AG10803 (cell line): ENCODE data around the gene PCGF5.

Experiments used
- DNase-seq: peaks from one replicate; pipeline ENCODE4 v3.0.0; 2010; ENCODE audit warnings: low read depth
- H3K4me3 ChIP-seq: 2 replicates; pipeline ENCODE4 v1.5.1; 2011; ENCODE audit warnings: mild to moderate bottlenecking, low read length, control low read depth
- TF ChIP-seq, protein P1 (sequence below): conservative IDR thresholded peaks from 2 replicates; pipeline ENCODE4 v1.5.1; 2011; ENCODE audit warnings: mild to moderate bottlenecking, low read length, control low read depth, inconsistent platforms

PCGF5 gene

DNA sequence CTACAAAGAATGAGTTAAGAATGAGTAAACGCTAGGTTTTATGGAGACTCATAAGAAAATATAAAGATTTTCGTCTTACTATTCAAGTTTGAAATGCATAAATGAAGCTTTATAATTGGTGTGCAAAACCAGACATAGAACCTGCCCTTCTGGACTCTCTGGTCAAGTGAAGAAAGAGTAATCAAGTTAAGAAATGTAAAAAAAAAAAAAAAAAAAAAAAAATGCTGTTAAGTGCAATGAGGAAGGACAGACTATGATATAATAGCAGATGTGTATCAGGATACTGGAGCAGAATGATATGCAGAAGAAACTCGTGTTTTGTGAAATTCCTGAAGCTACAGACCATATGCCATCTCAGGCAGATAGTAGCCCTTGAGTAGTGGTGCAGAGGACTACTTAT, 5.6 kb downstream of the PCGF5 start:
- TF ChIP-seq, protein P1, sequence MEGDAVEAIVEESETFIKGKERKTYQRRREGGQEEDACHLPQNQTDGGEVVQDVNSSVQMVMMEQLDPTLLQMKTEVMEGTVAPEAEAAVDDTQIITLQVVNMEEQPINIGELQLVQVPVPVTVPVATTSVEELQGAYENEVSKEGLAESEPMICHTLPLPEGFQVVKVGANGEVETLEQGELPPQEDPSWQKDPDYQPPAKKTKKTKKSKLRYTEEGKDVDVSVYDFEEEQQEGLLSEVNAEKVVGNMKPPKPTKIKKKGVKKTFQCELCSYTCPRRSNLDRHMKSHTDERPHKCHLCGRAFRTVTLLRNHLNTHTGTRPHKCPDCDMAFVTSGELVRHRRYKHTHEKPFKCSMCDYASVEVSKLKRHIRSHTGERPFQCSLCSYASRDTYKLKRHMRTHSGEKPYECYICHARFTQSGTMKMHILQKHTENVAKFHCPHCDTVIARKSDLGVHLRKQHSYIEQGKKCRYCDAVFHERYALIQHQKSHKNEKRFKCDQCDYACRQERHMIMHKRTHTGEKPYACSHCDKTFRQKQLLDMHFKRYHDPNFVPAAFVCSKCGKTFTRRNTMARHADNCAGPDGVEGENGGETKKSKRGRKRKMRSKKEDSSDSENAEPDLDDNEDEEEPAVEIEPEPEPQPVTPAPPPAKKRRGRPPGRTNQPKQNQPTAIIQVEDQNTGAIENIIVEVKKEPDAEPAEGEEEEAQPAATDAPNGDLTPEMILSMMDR = no peak
- no peak for DNase-seq
- no peak overlapping the region for H3K4me3 ChIP-seq

GRCh38 chr10:91227576-91227975, 7.1 kb downstream of the PCGF5 start:
- H3K4me3 ChIP-seq = no peak overlapping the region
- TF ChIP-seq, protein P1 = no peak
- no peak for DNase-seq

DNA sequence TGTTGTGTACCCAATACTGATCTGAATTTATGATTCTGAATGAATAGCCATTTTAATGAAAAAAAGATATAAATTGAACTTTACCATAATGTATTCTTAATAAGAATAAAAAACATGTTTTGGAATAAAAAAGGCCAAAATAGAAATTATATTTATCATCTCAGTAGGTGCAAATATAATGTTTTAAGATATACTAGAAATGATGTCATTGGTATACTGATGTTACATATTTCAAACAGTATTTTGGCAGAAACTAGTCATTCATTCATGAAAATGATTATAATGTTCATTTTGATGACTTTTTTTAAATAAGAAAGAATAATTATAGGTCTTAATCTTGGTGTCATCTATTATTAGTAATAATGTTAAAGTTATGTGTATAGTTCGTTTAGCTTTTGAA, 9.2 kb downstream of the PCGF5 start:
- no peak overlapping the region for H3K4me3 ChIP-seq
- DNase-seq = no peak
- TF ChIP-seq, protein P1 = no peak

DNA sequence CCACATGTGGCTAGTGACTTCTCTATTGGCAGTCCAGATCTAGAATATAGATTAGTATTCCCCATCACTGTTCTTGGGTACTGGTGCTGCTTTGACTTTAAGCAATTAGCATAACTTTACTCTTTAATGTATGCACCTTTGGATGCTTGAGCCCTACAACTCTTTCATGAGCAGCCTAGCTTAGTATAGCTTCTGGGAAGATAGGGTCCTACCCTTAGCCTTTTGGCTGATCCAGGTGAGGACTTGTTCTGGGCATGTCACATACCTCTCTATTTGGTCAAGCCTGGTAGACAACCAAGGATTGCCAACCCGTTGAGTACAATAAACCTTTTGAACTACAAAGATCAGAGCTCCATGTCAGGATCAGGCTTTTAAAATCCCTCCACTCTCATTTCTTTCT, 17.7 kb downstream of the PCGF5 start:
- TF ChIP-seq, protein P1 = no peak
- DNase-seq = no peak

GRCh38 chr10:91239789-91240188, 19.3 kb downstream of the PCGF5 start:
- no peak overlapping the region for H3K4me3 ChIP-seq
- DNase-seq = no peak
- TF ChIP-seq, protein P1 = no peak

More for the DNA sequence above, 17.7 kb downstream of the PCGF5 start:
- no peak overlapping the region for H3K4me3 ChIP-seq

DNA sequence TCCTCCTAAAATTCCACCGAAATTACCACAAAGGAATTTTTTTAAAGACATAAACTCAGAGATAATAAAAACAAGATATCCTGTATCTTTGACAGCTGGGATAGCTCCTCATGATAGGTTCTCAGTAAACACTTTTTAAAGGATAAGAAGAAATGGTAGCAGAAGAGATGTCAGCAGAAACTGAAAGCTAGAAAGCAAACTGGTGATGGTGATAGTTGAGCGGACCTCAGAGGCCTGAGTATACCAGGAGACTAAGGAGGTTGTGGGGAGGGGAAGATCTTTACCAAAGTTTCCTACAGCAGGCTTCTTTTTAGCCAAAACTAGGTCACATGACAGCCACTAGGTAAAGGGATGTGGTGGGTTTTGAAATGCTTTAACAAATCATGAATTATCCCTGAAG, 22.5 kb downstream of the PCGF5 start:
- TF ChIP-seq, protein P1 = no peak
- H3K4me3 ChIP-seq = no peak overlapping the region
- no peak for DNase-seq

DNA sequence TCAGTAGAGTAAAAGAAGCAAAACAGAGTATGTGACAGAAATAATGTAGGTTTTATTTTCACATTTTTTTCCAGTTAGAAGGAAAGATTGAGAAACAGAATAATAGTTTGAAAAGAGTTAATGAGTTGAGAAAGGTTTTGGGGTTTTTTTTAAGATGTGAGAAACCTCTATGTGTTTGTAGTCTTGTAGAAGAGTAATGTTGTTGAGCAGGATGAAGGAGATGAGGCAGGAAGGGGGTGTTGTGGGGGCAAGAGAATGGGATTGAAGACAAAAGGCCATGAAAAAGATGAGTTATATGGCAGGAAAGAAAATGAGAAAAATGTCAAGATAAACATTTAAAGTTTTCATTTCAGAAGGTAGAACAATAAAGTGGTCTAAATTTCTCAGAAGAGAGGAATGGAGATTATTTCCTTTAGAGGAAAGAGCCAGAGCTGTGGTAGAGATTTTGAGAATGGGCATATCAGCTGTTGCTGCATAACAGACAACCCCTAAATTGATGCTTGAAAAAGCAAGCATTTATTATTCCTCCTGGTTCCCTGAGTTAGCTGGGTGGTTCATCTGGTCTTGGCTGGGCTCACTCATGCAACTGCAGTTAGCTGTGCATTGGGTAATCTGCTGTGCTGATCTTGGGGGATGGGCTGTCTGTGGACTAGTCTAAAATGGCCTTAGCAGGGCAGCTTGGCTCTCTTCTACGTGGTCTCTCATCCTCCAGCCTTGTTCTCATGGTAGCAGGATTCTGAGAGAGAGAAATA, 27.1 kb downstream of the PCGF5 start:
- TF ChIP-seq, protein P1 = no peak
- no peak overlapping the region for H3K4me3 ChIP-seq
- peak; percentile 55 for DNase-seq
